Colonic mucosa (tissue), 4 donors: ENCODE data around the gene TM9SF1. TPM values are rescaled to one million over a fixed set of nuclear protein-coding genes. Genes with fewer than 3 reads are reported as not detected.
A peak's percentile ranks its signal among the peaks of the same experiment; 100 is the strongest.

Experiments
- DNase-seq: peaks from one replicate; pipeline ENCODE4 v3.0.0-alpha.2; 2020
- H3K27ac ChIP-seq: fragments of 200-600 bp; one replicate; pipeline ENCODE4 v1.8.0; 2021
- H3K27me3 ChIP-seq: fragments of 200-600 bp; one replicate; pipeline ENCODE4 v1.8.0; 2021
- H3K36me3 ChIP-seq: fragments of 200-600 bp; one replicate; pipeline ENCODE4 v1.8.0; 2021
- H3K4me1 ChIP-seq: fragments of 200-600 bp; one replicate; pipeline ENCODE4 v1.8.0; 2021; ENCODE audit warnings: mild to moderate bottlenecking
- H3K4me3 ChIP-seq: fragments of 200-600 bp; one replicate; pipeline ENCODE4 v1.8.0; 2021
- H3K9ac ChIP-seq, 2 donors: one replicate each; pipeline ENCODE4 v1.7.0; 2013; ENCODE audit warnings: control low read depth in 2 of 2, low read depth in 2 of 2, low read length in 2 of 2
- H3K9me3 ChIP-seq: fragments of 200-600 bp; one replicate; pipeline ENCODE4 v1.8.0; 2021
- intact Hi-C: fragments of 100-400 bp; cut with DNase I; formaldehyde crosslinking; loops from one replicate; pipeline ENCODE4 v1.14.1; 2022
- microRNA-seq: library from miRNA; unstranded; fragments of <30 nt; microRNA quantifications from one replicate; pipeline ENCODE4, GENCODE V29; 2019
- total RNA-seq, 2 donors: library from RNA; stranded (reverse); fragmentation: NEBNext Ultra II Directional in 1 of 2; extraction: Animal tissue kit (Norgen Biotek cat#: 25700) in 1 of 2; gene quantifications; one replicate each; pipeline ENCODE4 v1.2.1, GENCODE V29; 2021
- TF ChIP-seq, protein P1 (sequence below): fragments of 200-600 bp; IDR thresholded peaks from one replicate; pipeline ENCODE4 v1.8.0; 2022; ENCODE audit warnings: antibody characterized with exemption, mild to moderate bottlenecking
- donor health status: healthy.
- donor health status: DM: no; HTN: no; CAD: no.
- donor health status: DM: no; HTN: no; CAD: no.

TM9SF1 gene
- total RNA-seq, 2 donors from 2014 or later: 58.8 to 65.6 TPM

DNA sequence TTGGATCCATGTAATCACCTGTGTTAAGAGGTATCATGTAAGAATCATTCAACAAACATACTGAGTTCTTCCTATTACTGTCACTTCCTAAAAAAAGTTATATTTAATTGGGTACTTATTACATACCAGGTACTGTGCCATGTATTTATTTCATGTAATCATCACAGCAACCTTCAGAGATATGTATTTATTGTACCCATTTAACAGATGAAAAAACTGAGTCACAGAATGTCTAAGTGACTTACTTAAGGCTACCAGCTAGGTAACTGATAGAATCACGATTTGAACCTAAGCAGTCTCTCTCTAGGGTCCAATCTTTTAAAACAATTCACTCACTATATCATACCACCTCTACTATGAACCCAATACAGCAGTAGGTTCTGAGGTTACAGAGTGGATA is 50.8 kb downstream of the TM9SF1 start:
- H3K27ac ChIP-seq: no peak overlapping the region
- intact Hi-C loops: no loop called here
- no peak overlapping the region for H3K9ac ChIP-seq
- H3K4me3 ChIP-seq: no peak overlapping the region
- DNase-seq: no peak
- no peaks in the 10 kb centered on the region for H3K27me3 ChIP-seq
- H3K9me3 ChIP-seq: no peaks in the 10 kb centered on the region
- peaks cover 3% of the 10 kb centered on the region for H3K36me3 ChIP-seq
- H3K4me1 ChIP-seq: peaks cover 26% of the 10 kb centered on the region
- TF ChIP-seq, protein P1, sequence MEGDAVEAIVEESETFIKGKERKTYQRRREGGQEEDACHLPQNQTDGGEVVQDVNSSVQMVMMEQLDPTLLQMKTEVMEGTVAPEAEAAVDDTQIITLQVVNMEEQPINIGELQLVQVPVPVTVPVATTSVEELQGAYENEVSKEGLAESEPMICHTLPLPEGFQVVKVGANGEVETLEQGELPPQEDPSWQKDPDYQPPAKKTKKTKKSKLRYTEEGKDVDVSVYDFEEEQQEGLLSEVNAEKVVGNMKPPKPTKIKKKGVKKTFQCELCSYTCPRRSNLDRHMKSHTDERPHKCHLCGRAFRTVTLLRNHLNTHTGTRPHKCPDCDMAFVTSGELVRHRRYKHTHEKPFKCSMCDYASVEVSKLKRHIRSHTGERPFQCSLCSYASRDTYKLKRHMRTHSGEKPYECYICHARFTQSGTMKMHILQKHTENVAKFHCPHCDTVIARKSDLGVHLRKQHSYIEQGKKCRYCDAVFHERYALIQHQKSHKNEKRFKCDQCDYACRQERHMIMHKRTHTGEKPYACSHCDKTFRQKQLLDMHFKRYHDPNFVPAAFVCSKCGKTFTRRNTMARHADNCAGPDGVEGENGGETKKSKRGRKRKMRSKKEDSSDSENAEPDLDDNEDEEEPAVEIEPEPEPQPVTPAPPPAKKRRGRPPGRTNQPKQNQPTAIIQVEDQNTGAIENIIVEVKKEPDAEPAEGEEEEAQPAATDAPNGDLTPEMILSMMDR: no peak

DNA sequence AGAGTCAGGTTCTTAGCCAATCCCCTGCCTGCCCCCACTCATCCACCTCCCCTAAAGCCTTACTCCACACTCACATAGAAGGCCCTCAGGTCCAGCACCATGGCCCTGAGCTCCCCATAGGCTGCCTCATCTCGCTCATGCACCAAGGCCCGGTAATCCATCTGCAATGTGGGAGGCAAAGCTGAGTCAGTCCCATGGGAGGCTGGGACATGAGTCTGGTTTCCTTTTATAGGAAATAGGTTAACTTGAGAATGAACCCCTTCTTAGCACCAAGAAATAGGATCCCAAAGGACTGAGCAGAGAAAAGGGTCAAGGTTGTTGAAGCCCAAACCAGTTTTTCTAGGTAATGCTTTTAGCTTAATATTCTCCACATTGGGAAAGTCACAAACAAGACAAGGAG is 51.7 kb downstream of the TM9SF1 start:
- intact Hi-C loops: no loop called here
- Histone ChIP-seq H3K36me3 (peaks cover 6% of the 10 kb centered on the region), H3K4me1 (peaks cover 24% of the 10 kb centered on the region), H3K27me3 (no peaks in the 10 kb centered on the region), H3K27ac (no peak overlapping the region), H3K9ac (no peak overlapping the region), H3K4me3 (no peak overlapping the region), H3K9me3 (no peaks in the 10 kb centered on the region)
- no peak for DNase-seq
- TF ChIP-seq, protein P1: no peak

- TF ChIP-seq, protein P1: peak; percentile 48
- H3K27me3 ChIP-seq: no peaks in the 10 kb centered on the region
- peak within 1 kb of the TSS; percentile 79 to 92 for H3K9ac ChIP-seq
- peaks cover 30% of the 10 kb centered on the region for H3K4me1 ChIP-seq
- H3K36me3 ChIP-seq: peaks cover 13% of the 10 kb centered on the region
- peak within 1 kb of the TSS; percentile 63 for H3K4me3 ChIP-seq
- peak within 1 kb of the TSS; percentile 94 for H3K27ac ChIP-seq
- intact Hi-C loops: loop anchor here (2.0 kb wide), 1 partner anchor 26 kb away; the partner anchor contains the start of genes DCAF11 and NRL
- DNase-seq: peak; percentile 100
- H3K9me3 ChIP-seq: no peaks in the 10 kb centered on the region
Measured at GRCh38 chr14:24141097-24141880, 54.0 kb downstream of the TM9SF1 start, which contains the start of gene EMC9. Gene EMC9 (minus strand): TSS chr14:24141591. CDS start chr14:24141304, 287 bp downstream.

GRCh38 chr14:24139272-24139934 is 55.8 kb downstream of the TM9SF1 start:
- no peaks in the 10 kb centered on the region for H3K27me3 ChIP-seq
- no peaks in the 10 kb centered on the region for H3K9me3 ChIP-seq
- TF ChIP-seq, protein P1: no peak
- H3K4me1 ChIP-seq: peaks cover 25% of the 10 kb centered on the region
- no peak for DNase-seq
- peaks cover 13% of the 10 kb centered on the region for H3K36me3 ChIP-seq
- peak overlapping the region; percentile 13 to 14 for H3K9ac ChIP-seq
- intact Hi-C loops: no loop called here
- H3K4me3 ChIP-seq: no peak overlapping the region
- H3K27ac ChIP-seq: peak overlapping the region; percentile 94

Small RNA genes within 50 kb of the gene (microRNA-seq; reads per million reads assigned to microRNA genes)
- gene MIR7703: not detected

Other genes with a start within 250 kb of the TM9SF1 start
- gene DHRS4, start 241.7 kb downstream of the TM9SF1 start, total RNA-seq: 10 to 100 TPM; 34.0 to 74.4 TPM
- gene DHRS4L2, start 206.5 kb downstream of the TM9SF1 start, total RNA-seq: 10 to 100 TPM; 32.5 to 43.8 TPM
- 1 to 10 TPM in 1 of 2 donors, under 1 TPM in 1; 0.29 to 2.1 TPM for gene CARMIL3, start 143.4 kb downstream of the TM9SF1 start, total RNA-seq
- gene CPNE6, start 123.9 kb downstream of the TM9SF1 start, total RNA-seq: under 1 TPM in 1 of 2 donors, not detected in 1; 0.45 TPM
- gene PCK2, start 101.1 kb downstream of the TM9SF1 start, total RNA-seq: 100 to 1,000 TPM; 133 to 173 TPM
- gene DCAF11, start 80.7 kb downstream of the TM9SF1 start, total RNA-seq: 100 to 1,000 TPM in 1 of 2 donors, 10 to 100 TPM in 1; 89.2 to 106 TPM
- gene NRL, start 80.5 kb downstream of the TM9SF1 start, total RNA-seq: 1 to 10 TPM in 1 of 2 donors, under 1 TPM in 1; 0.88 to 2.7 TPM
- 1 to 10 TPM in 1 of 2 donors, under 1 TPM in 1; 0.85 to 1.5 TPM for gene FITM1, start 64.8 kb downstream of the TM9SF1 start, total RNA-seq
- gene PSME1, start 59.2 kb downstream of the TM9SF1 start, total RNA-seq: 100 to 1,000 TPM; 199 to 235 TPM
- gene EMC9, start 53.9 kb downstream of the TM9SF1 start, total RNA-seq: 10 to 100 TPM; 21.1 to 49.6 TPM
- 100 to 1,000 TPM; 151 to 320 TPM for gene PSME2, start 48.8 kb downstream of the TM9SF1 start, total RNA-seq
- gene RNF31, start 47.9 kb downstream of the TM9SF1 start, total RNA-seq: 10 to 100 TPM; 36.1 to 70.4 TPM
- gene IRF9, start 34.2 kb downstream of the TM9SF1 start, total RNA-seq: 10 to 100 TPM; 54.4 to 57.5 TPM
- gene REC8, start 23.4 kb downstream of the TM9SF1 start, total RNA-seq: 1 to 10 TPM; 5.1 TPM
- 10 to 100 TPM; 19.3 to 78.2 TPM for gene IPO4, start 6.6 kb downstream of the TM9SF1 start, total RNA-seq
- gene TSSK4, start 10.3 kb upstream of the TM9SF1 start, total RNA-seq: under 1 TPM; 0.19 to 0.49 TPM
- 10 to 100 TPM; 47.8 to 48.0 TPM for gene CHMP4A, start 18.0 kb upstream of the TM9SF1 start, total RNA-seq
- gene MDP1, start 20.6 kb upstream of the TM9SF1 start, total RNA-seq: 10 to 100 TPM in 1 of 2 donors, 1 to 10 TPM in 1; 8.2 to 10.9 TPM
- gene NEDD8, start 36.9 kb upstream of the TM9SF1 start, total RNA-seq: 100 to 1,000 TPM; 126 to 150 TPM
- gene GMPR2, start 37.5 kb upstream of the TM9SF1 start, total RNA-seq: 10 to 100 TPM; 57.9 to 68.1 TPM
- gene TINF2, start 47.2 kb upstream of the TM9SF1 start, total RNA-seq: 10 to 100 TPM; 45.5 to 45.7 TPM
- gene TGM1, start 67.7 kb upstream of the TM9SF1 start, total RNA-seq: 1 to 10 TPM in 1 of 2 donors, under 1 TPM in 1; 0.40 to 3.9 TPM
- 10 to 100 TPM; 37.3 to 38.3 TPM for gene RABGGTA, start 76.2 kb upstream of the TM9SF1 start, total RNA-seq
- gene DHRS1, start 104.3 kb upstream of the TM9SF1 start, total RNA-seq: 10 to 100 TPM; 38.0 to 42.4 TPM
- 10 to 100 TPM; 23.8 to 49.8 TPM for gene NOP9, start 104.4 kb upstream of the TM9SF1 start, total RNA-seq
- gene CIDEB, start 112.5 kb upstream of the TM9SF1 start, total RNA-seq: 10 to 100 TPM in 1 of 2 donors, 1 to 10 TPM in 1; 7.7 to 12.9 TPM
- gene LTB4R2, start 114.7 kb upstream of the TM9SF1 start, total RNA-seq: 1 to 10 TPM; 2.7 to 7.8 TPM
- gene LTB4R, start 116.1 kb upstream of the TM9SF1 start, total RNA-seq: 1 to 10 TPM; 1.5 to 4.0 TPM
- gene ADCY4, start 139.6 kb upstream of the TM9SF1 start, total RNA-seq: 10 to 100 TPM in 1 of 2 donors, 1 to 10 TPM in 1; 6.7 to 10.2 TPM
- 10 to 100 TPM; 30.1 to 38.2 TPM for gene RIPK3, start 144.6 kb upstream of the TM9SF1 start, total RNA-seq
- 10 to 100 TPM; 11.2 to 24.0 TPM for gene NFATC4, start 172.7 kb upstream of the TM9SF1 start, total RNA-seq
- gene NYNRIN, start 203.6 kb upstream of the TM9SF1 start, total RNA-seq: 10 to 100 TPM; 13.0 to 26.7 TPM
- gene CBLN3, start 234.2 kb upstream of the TM9SF1 start, total RNA-seq: 1 to 10 TPM; 1.8 to 2.0 TPM
- gene KHNYN, start 234.5 kb upstream of the TM9SF1 start, total RNA-seq: 10 to 100 TPM; 82.6 to 90.4 TPM
- 10 to 100 TPM; 32.5 to 40.9 TPM for gene SDR39U1, start 247.3 kb upstream of the TM9SF1 start, total RNA-seq